GM19397 (cell line): ENCODE data around the gene POFUT1.
"Not testable (repeated sequence)": the region's sequence is repeated elsewhere in the genome, so short reads cannot be mapped to it uniquely, and the experiment has no call there.

ENCODE experiments used
- ATAC-seq: cut with Tn5 transposase; IDR thresholded peaks from one replicate; pipeline ENCODE4 v1.9.1; 2021; ENCODE audit warnings: mild to moderate bottlenecking, moderate library complexity; ENCODE audit not compliant: unreplicated experiment

Gene POFUT1

DNA sequence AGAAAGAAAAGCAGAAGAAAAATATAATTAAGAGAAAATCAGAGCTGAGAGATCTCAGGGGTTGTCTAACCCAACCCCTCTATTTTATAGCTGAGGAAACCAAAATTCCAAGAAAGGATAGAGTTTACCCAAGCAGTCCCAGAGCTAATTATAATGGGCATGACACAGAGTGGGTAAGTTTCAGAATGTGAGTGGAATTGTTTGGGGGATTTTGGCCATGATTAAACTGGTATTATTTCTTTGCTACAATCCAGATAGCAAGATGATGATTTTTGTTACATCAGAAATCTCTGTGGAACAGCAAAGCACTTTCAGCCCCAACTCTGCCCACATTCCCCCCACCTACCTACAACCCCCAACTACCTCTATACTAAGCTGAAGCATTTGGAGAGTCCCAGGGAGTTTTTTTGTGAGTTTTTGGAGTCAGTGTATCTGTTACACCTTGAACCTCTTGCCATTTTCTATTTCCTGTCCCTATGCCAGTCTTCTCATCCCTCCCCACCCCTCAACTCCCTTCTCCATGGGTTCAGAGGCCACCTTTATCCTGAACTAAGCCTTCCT lies 24.7 kb downstream of the POFUT1 start:
- ATAC-seq, result no peak

DNA sequence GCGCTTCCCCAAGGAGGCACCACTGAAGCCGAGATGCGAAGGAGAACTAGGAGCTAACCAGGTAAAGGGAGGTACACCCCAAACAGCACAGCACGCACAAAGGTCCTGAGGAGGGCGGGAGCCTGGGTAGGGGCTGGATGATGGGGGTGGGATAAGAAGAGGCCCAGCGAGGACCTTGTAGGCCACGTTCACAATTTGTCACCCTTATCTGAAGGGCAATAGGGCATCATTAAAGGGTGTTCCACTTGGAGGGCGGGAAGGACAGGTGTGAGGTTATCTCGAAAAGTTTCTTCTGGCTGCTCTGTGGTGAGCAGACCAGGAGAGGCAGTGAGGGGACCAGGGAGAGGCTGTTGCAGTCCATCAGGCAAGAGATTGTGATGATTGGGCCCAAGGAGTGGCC lies 25.6 kb downstream of the POFUT1 start:
- ATAC-seq, result no peak

DNA sequence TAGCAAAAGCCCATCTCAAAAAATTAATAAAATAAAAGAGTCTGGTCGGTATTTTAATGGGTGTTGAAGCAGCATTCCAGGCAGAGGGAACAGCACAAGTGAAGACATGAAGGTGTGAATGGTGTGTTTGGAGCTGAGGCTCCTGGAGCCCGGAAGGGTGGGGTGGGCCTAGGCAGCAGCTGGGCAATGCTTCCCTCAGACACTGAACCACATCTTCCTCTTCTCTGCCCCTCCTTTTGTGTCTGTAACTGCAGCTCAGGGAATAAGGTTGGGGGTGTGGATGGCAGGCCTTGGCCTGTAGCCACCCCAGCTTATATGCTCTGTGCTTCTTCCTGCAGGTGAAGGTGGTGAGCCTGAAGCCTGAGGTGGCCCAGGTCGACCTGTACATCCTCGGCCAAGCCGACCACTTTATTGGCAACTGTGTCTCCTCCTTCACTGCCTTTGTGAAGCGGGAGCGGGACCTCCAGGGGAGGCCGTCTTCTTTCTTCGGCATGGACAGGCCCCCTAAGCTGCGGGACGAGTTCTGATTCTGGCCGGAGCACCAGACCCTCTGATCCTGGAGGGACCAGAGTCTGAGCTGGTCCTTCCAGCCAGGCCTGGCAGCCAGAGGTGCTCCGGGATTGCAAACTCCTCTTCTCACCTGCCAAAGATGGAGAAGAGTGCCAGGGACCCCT lies 26.6 kb downstream of the POFUT1 start:
- no peak for ATAC-seq

DNA sequence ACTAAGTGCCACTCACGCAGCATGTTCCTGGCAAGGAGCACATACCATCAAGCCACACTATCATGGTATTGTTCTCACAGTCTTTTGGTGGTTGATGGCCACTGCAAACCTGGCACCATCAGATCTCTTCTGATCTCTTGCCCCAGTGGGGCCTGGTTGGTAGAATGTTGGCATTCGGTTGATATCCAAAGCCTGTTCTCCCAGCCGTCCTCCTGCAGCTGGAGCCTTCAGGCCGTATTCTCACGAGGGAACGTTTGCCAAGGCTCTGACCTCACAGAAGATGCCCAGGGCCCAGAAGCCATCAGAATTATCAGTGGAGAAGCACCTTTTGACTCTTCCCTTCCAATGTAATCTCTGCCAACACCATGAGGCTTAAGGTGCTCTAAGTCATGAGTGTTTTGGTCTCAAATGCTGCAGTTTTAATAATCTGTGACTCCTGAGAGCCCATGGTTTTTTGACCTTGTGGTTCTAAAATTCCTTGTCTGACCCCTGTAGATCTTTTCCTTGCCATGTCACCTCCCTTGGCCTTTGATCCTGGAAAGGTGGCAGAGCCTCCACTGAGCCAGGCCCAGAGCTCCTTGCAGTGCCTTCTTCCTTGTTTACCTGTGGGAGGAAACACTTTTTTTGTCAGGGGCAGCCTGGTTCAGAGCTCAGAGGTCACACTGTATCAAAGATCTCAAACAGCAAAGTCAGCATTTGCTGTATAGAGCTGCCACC lies 27.8 kb downstream of the POFUT1 start:
- ATAC-seq, result no peak

DNA sequence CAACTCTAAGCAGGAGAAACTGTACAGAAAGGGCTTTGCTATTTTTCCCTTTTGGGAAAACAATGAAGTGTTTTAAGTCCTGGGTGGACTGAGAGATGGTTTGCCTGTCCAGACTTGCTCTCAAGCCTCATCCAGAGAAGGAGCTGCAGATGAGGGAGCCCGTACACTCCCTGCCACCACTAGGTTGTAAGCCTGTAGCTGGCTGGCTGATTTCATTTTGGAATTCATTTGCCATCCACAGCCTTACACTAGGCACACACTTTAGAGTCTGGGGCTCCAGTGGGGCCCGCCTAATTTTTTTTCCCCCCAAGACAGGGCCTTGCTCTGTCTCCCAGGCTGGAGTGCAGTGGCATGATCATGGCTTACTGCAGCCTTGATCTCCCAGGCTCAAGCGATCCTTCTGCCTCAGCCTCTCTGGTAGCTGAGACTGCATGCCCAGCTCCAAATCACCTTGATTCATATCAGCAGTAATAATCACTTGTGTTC lies 28.4 kb downstream of the POFUT1 start:
- ATAC-seq, result no peak

DNA sequence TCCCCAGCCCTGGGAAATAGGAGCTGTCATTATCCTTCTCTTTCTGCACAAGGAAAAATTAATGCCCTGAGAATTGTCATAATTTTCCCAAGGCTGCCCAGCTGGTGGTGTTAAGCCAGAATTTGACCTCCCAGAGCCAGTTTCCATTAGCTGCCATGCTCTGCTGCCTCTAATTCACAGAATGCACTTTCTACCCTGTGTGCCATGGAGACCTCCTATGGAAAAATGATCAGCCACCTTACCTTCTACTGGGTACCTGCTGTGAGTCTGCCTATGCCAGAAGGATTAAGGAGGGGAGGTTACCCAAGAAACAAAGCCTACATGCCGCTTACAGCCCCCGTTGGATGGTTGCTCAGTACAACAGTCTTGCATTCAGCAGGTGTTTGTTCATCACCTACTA lies 29.1 kb downstream of the POFUT1 start:
- no peak for ATAC-seq

DNA sequence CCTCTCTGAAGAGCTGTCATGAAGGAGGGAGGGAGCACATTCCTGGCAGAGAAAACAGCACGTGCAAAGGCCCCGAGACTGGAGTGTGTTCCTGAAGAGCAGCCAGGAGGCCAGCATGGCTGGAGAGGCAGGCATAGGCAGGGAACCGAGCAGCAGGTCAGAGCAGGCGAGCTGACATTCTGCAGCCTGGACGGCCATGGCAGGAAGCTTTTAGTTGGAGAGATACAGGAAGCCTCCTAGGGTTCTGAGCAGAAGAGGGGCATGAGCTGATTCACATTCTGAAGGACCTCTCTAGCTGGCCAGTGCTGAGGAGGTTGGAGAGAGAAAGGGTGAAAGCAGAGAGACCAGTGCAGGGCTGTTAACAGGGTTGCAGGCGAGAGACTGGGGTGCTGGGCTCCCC lies 29.7 kb downstream of the POFUT1 start:
- ATAC-seq, result no peak

DNA sequence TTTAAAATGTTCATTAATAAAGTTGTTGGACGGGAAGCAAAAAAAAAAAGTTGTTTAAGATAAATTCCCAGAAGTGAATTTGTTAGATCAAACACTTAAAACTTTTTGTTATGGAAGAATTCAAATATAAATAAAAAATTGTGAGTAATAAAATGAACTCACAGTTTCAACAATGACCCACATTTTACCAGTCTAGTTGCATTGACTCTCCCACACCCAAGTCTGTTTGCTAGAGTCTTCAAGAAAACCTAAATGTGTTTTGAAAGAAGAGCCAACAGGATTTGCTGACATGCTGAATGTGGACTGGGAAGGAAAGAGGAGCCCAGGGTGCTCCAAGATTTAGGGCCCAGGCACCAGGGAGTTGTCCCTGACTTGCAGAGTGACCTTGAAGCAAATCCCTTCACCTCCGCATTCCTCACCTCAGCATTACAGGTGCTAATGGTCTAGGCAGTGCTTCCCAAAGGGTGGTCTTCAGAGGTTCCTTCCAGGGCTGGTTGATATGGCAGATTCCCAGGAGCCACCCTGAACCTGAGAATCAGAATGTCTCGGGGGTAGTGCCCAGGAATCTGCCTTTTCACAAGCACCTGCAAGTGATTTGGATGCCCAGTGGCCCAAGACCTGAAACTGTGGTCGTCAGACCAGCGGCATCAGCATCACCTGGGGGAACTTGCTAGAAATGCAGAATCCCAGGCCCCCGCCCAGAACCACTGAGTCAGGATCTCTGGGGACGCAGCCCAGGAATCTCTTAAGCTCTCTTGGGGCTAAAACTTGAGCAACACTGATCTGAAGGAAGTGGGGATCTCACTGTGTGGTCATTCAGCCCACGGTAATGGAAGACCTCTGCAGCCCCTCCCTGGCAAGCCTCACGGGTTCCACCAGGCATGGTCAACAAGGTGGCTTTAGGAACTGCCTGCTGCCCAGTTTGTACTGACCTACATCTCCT lies 31.1 kb downstream of the POFUT1 start:
- no peak for ATAC-seq

DNA sequence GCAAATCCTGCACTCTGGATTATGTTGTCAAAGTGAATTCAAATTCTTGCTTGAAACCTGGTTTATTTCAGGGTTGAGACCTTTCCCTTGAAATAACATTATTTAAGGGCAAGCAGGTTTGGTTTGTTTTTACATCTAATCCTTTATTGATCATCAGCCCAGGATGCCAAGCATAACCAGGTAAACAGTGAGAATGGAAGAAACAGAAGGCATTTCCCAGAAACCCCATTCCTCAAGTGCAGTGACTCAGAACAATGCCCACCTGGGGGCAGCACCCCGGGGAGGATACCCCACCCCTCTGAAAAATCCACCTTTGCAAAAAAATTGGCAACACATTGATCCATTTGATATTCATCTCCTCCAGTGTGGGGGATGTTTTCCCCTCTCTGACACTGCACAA lies 32.5 kb downstream of the POFUT1 start:
- ATAC-seq, result no peak

DNA sequence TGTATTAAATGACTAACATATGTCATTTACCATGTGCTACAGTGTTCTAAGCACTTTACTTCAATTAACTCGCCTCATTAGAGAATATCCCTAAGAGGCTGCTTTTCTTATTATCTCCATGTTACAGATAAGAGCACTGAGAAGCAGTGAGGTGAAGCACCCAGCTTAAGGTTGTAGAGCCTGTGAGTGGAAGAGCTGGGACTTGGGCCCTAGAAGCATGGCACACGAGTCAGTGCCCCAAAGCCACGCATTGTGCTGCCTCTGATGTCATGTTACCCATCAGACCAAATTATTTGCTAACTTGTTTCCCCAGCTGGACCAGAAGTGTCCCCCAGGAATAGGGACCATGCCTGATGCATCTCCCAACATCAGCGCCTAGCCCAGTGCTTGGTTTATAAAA lies 34.1 kb downstream of the POFUT1 start:
- no peak for ATAC-seq

DNA sequence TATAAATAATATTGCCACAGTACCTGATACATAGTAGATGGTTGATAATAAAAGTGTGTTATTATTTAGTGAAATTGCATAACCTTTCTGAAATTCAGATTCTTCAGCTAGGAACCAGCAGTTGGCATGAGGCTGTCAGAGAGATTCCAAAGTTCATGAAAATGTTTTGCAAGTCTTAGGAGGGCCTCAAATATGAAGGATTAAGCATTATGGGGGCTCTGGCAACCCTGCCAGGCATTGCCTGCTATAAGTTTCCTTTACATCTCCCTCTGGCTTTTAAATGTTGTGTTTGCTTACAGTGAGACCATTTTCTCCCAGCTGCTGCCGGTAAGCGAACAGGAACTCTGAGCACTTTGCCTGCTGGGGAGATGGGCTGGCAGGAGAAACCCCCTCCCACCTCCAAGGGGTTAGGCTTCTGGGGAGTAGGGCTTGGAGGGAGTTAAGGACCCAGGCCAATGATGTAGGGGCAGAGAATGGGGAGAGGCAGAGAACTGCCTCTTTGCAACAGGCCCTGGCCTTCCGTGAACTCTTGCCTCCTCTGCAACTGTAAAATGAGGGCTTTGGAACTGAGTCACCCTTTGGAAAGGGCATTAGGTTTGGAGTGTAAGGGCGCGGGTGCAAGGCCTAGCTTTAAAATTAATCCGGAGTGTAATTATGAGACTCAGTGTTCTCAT lies 36.6 kb downstream of the POFUT1 start:
- ATAC-seq, result no peak

DNA sequence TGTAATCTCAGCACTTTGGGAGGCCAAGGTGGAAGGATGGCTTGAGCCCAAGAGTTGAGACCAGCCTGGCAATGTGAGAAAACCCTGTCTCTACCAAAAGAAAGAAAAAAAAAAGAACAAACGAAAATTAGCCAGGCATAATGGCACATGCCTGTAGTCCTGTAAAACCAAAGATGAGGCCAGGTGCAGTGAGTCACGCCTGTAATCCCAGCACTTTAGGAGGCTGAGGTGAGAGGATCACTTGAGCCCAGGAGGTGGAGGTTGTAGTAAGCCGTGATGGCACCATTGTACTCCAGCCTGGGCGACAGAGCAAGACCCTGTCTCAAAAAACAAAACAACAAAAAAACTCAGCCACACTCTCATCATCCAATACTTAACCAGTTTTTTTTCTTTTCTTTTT lies 37.3 kb downstream of the POFUT1 start:
- ATAC-seq, result no peak

DNA sequence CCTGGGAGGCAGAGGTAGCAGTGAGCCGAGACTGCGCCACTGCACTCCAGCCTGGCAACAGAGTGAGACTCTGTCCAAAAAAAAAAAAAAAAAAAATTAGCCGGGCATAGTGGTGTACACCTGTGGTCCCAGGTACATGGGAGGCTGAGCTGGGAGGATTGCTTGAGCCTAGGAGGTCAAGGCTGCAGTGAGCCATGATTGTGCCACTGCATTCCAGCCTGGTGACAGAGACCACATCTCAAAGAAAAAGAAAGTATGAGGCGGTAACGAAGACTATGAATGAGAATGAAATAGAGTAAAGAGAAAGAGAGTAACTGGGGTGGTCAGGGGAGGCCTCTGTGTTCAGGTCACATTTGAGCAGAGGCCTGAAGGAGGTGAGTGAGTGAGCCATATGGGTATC lies 38.5 kb downstream of the POFUT1 start:
- ATAC-seq, result not testable (repeated sequence)

DNA sequence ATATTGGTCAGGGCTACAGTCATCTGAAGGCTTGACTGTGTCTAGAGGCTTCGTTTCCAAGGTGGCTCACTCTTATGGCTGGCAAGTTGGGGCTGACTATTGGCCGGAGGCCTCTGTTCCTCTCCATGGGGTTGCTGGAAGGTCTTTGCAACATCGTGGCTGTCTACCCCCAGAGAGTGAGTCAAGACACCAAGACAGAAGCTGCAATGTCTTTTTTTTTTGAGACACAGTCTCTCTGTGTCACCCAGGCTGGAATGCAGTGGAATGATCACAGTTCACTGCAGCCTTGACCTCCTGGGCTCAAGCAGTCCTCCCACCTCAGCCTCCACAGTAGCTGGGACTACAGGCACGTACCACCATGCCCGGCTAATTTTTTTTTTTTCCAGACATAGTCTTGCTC lies 40.4 kb downstream of the POFUT1 start:
- ATAC-seq, result no peak

DNA sequence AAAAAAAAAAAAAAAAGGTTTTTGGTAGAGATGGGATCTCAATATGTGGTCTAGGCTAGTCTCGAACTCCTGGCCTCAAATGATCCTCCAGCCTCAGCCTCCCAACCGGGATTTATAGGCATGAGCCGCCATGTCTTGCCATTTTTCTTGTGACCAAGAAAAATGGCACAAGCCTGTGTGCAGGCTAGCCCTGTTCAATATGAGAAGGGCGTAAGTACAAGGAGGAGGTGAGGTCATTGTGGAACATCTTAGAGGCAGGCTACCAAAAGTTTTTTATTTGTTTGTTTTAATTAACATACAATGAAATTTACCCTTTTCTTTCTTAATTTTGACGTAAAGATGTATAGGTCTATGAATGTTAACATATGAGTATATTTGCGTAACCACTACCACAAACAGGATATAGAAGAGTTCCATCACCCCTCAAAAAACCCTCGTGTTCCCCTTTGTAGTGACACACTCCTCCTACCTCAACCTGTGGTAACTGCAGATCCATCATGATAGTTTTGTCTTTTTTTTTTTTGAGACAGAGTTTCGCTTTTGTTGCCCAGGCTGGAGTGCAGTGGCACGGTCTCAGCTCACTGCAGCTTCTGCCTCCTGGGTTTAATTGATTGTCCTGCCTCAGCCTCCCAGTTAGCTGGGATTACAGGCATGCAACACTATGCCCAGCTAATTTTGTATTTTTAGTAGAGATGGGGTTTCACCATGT lies 41.5 kb downstream of the POFUT1 start:
- ATAC-seq, result no peak

DNA sequence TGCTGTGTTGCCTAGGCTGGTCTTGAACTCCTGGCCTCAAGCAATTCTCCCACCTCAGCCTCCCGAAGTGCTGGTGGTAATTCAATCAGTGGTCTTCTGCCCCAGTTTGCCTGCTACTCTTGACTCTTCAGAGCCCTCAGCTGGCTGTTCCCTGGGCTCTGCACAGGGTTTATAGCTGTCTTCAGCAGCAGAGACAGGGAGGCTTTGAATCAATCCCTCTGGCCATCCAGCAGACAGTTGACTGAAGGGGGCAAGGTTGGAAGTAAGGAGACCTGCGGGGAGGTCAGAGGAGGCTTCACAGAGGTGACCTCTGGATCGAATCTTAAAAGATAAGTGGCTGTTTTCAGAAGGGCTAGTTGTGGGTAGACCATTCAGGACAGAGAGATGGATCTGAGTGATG lies 43.8 kb downstream of the POFUT1 start:
- ATAC-seq, result no peak

DNA sequence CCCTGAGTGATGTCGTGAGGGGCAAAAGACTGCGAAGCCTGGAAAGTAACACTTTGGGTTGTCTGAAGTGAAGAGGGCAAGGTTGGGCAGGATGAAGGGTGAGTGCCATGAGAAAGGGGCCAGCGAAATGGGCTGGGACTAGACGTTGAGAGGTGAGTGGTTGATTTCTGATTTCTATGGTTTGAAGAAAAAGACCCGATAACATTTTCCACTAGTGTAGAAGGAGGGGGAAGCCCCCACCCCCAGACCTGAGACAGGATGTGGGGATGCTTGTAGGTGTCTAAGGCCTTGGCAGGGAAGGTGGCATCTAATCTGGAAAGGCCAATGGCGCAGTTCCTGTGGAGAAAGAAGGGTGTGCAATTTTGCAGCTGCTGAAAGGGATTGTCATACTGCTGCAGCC lies 44.5 kb downstream of the POFUT1 start:
- no peak for ATAC-seq

DNA sequence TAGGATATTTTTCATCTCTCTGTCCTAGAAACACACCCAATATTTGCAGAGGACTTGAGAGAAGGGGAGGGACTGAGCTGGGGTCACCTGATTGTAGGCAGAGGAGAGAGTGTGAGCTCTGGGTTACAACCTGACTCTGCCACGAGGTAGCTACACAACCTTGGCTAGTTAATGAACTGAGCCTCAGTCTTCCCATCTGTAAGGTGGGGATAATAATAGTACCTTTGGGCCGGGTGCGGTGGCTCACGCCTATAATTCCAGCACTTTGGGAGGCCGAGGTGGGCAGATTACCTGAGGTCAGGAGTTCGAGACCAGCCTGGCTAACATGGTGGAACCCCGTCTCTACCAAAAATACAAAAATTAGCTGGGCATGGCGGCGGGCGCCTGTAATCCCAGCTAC lies 53.3 kb downstream of the POFUT1 start:
- not testable (repeated sequence) for ATAC-seq

DNA sequence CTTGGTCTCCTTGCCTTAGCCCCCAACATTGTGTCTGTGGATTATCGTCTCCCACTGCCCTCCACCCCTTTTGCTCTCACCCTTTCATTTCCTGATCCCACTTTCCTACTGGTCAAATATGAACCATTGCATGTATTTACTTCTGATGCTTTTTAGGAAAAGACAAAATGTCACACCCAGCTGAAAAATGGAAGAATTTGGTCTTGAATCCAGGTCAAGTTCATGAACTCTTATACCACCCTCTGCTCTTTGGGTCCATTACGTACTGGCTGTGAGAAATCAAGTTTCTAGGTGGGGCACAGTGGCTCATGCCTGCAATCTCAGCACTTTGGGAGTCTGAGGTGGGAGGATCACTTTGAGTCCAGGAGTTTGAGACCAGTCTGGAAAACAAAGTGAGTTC lies 54.0 kb downstream of the POFUT1 start:
- ATAC-seq, result no peak

DNA sequence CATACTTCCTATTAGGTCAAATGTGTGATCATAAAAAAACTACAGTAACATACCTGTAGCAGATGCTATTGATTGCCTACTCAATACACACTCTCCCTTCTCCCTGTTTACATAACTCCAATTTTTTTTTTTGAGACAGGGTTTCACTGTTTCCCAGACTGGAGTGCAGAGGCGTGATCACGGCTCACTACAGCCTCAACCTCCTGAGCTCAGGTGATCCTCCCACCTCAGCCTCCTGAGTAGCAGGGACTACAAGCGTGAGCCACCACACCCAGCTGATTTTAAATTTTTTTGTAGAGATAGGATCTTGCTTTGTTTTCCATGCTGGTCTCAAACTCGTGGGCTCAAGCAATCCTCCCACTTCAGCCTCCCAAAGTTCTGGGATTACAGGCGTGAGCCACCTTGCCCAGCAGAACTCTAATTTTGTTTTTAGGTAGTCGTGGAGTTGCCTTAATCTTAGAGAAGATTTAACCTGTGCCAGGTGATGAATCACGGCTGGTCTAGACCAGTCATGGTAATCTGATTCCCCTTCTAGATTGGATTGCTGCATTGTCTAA lies 55.8 kb downstream of the POFUT1 start:
- no peak for ATAC-seq
